Neural progenitor cell (in vitro differentiated cells): ENCODE data around the gene FREM1.

Experiments
- EZH2 ChIP-seq: fragments of 200-600 bp; sonication (generic); IDR thresholded peaks from 2 replicates; pipeline ENCODE4 v1.6.1; 2017; ENCODE audit warnings: antibody characterized with exemption, mild to moderate bottlenecking, moderate library complexity
- TF ChIP-seq, protein P1 (sequence below): fragments of 200-600 bp; sonication (generic); IDR thresholded peaks from 2 replicates; pipeline ENCODE4 v1.5.1; 2017; ENCODE audit warnings: antibody characterized with exemption, mild to moderate bottlenecking

DNA sequence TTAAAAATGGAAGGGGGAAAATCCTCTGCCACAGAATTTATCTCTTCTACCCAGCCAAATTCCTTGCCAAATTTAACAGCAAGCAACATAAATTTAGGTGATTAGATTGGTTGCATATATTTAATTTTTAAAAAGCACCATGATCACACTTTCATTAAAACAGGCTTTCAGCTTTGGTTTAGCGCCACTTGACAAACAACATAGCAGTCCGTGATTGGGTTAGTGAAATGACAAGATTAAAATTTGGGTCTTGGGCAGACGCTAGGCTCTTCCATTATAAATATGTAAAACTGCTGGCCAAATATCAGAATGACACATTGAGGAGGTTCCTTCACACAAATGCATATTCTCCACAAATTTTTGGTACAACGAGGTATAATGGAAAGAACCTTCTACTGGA, 129.5 kb downstream of the FREM1 start:
- TF ChIP-seq, protein P1, sequence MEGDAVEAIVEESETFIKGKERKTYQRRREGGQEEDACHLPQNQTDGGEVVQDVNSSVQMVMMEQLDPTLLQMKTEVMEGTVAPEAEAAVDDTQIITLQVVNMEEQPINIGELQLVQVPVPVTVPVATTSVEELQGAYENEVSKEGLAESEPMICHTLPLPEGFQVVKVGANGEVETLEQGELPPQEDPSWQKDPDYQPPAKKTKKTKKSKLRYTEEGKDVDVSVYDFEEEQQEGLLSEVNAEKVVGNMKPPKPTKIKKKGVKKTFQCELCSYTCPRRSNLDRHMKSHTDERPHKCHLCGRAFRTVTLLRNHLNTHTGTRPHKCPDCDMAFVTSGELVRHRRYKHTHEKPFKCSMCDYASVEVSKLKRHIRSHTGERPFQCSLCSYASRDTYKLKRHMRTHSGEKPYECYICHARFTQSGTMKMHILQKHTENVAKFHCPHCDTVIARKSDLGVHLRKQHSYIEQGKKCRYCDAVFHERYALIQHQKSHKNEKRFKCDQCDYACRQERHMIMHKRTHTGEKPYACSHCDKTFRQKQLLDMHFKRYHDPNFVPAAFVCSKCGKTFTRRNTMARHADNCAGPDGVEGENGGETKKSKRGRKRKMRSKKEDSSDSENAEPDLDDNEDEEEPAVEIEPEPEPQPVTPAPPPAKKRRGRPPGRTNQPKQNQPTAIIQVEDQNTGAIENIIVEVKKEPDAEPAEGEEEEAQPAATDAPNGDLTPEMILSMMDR: no peak
- TF ChIP-seq EZH2: no peak
